ENCODE results near the gene PANK2.
A peak's percentile ranks its signal among the peaks of the same experiment; 100 is the strongest.

The PANK2 gene

GRCh38 chr20:3861191-3861590 is 28.0 kb upstream of the PANK2 start:
- Histone ChIP-seq H4K8ac (ENCODE audit: low read depth, low read length) (no peak overlapping the region), H2BK120ac (ENCODE audit: low read depth, low read length) (no peak overlapping the region), H3K4me1 (ENCODE audit: control insufficient read depth in 2 of 2, insufficient read depth in 1 of 2, low read depth in 1 of 2, low read length in 2 of 2) (no peaks in the 10 kb centered on the region), H3K27me3 (ENCODE audit: control insufficient read depth in 3 of 3, insufficient read depth in 3 of 3, low read depth in 1 of 3, low read length in 3 of 3) (no peaks in the 10 kb centered on the region), H3K27ac (replicated peaks; ENCODE audit: low read length) (no peak overlapping the region), H2AFZ (ENCODE audit: low read length) (no peak overlapping the region), H2BK15ac (ENCODE audit: low read length) (no peak overlapping the region), H2BK5ac (ENCODE audit: low read length) (no peak overlapping the region), H3K9me3 (replicated peaks in 1 of 2; ENCODE audit: control insufficient read depth in 2 of 2, insufficient read depth in 1 of 2, low read depth in 1 of 2, low read length in 2 of 2) (peaks cover 5 to 7% of the 10 kb centered on the region in 2 donors), H3K9ac (ENCODE audit: low read depth, low read length, poor library complexity) (no peak overlapping the region), H3K23ac (ENCODE audit: low read depth, low read length, poor library complexity) (no peak overlapping the region), H3K14ac (ENCODE audit: low read length) (no peak overlapping the region), H3K4me3 (ENCODE audit: low read length in 2 of 2) (peak overlapping the region in 1 of 2 donors; percentile 57), H2AK5ac (ENCODE audit: low read depth, low read length) (no peak overlapping the region), H4K91ac (ENCODE audit: low read depth, low read length, poor library complexity) (no peak overlapping the region), H2BK12ac (ENCODE audit: low read length) (no peak overlapping the region), H3K79me1 (ENCODE audit: low read depth, low read length) (no peaks in the 10 kb centered on the region), H3K36me3 (replicated peaks in 1 of 2; ENCODE audit: control insufficient read depth in 2 of 2, insufficient read depth in 2 of 2, low read length in 2 of 2) (peaks cover 51 to 77% of the 10 kb centered on the region in 2 donors), H3K4ac (ENCODE audit: low read length) (no peak overlapping the region), H3K18ac (ENCODE audit: low read length) (no peak overlapping the region), H3K4me2 (ENCODE audit: insufficient read depth, low read length, poor library complexity, severe bottlenecking) (no peak overlapping the region)
- WGBS, 2 donors (ENCODE audit: extremely low coverage in 2 of 2, insufficient read length in 2 of 2, insufficient replicate concordance in 1 of 2) = no CpG with 5 or more reads among the region's 7 CpGs
- no peak for DNase-seq (ENCODE audit: low spot score)

- DNase-seq (ENCODE audit: low spot score) = no peak
- H2BK12ac ChIP-seq (ENCODE audit: low read length) = no peak overlapping the region
- no peak overlapping the region for H2BK120ac ChIP-seq (ENCODE audit: low read depth, low read length)
- no peak overlapping the region for H2BK5ac ChIP-seq (ENCODE audit: low read length)
- H3K23ac ChIP-seq (ENCODE audit: low read depth, low read length, poor library complexity) = no peak overlapping the region
- peaks cover 54 to 83% of the 10 kb centered on the region in 2 donors for H3K36me3 ChIP-seq (replicated peaks in 1 of 2; ENCODE audit: control insufficient read depth in 2 of 2, insufficient read depth in 2 of 2, low read length in 2 of 2)
- no peak overlapping the region for H3K18ac ChIP-seq (ENCODE audit: low read length)
- no CpG with 5 or more reads among the region's 1 CpG for WGBS, 2 donors (ENCODE audit: extremely low coverage in 2 of 2, insufficient read length in 2 of 2, insufficient replicate concordance in 1 of 2)
- H4K91ac ChIP-seq (ENCODE audit: low read depth, low read length, poor library complexity) = no peak overlapping the region
- no peaks in the 10 kb centered on the region for H3K79me1 ChIP-seq (ENCODE audit: low read depth, low read length)
- no peak overlapping the region for H2BK15ac ChIP-seq (ENCODE audit: low read length)
- no peak overlapping the region for H2AFZ ChIP-seq (ENCODE audit: low read length)
- H3K27ac ChIP-seq (replicated peaks; ENCODE audit: low read length) = no peak overlapping the region
- H3K14ac ChIP-seq (ENCODE audit: low read length) = no peak overlapping the region
- no peak overlapping the region for H3K4me2 ChIP-seq (ENCODE audit: insufficient read depth, low read length, poor library complexity, severe bottlenecking)
- no peak overlapping the region for H3K4ac ChIP-seq (ENCODE audit: low read length)
- no peaks in the 10 kb centered on the region for H3K27me3 ChIP-seq (ENCODE audit: control insufficient read depth in 3 of 3, insufficient read depth in 3 of 3, low read depth in 1 of 3, low read length in 3 of 3)
- H3K4me1 ChIP-seq (ENCODE audit: control insufficient read depth in 2 of 2, insufficient read depth in 1 of 2, low read depth in 1 of 2, low read length in 2 of 2) = no peaks in the 10 kb centered on the region
- no peak overlapping the region for H4K8ac ChIP-seq (ENCODE audit: low read depth, low read length)
- H3K9me3 ChIP-seq (replicated peaks in 1 of 2; ENCODE audit: control insufficient read depth in 2 of 2, insufficient read depth in 1 of 2, low read depth in 1 of 2, low read length in 2 of 2) = peaks cover 5 to 7% of the 10 kb centered on the region in 2 donors
- H3K4me3 ChIP-seq (ENCODE audit: low read length in 2 of 2) = peak overlapping the region in 1 of 2 donors; percentile 1
- no peak overlapping the region for H3K9ac ChIP-seq (ENCODE audit: low read depth, low read length, poor library complexity)
- no peak overlapping the region for H2AK5ac ChIP-seq (ENCODE audit: low read depth, low read length)
Measured at GRCh38 chr20:3862333-3862732, 26.9 kb upstream of the PANK2 start.

GRCh38 chr20:3863317-3863716 is 25.9 kb upstream of the PANK2 start:
- peaks cover 50 to 80% of the 10 kb centered on the region in 2 donors for H3K36me3 ChIP-seq (replicated peaks in 1 of 2; ENCODE audit: control insufficient read depth in 2 of 2, insufficient read depth in 2 of 2, low read length in 2 of 2)

GRCh38 chr20:3864518-3864917 is 24.7 kb upstream of the PANK2 start:
- no peak overlapping the region for H4K8ac ChIP-seq (ENCODE audit: low read depth, low read length)
- H3K4ac ChIP-seq (ENCODE audit: low read length) = no peak overlapping the region
- no peak overlapping the region for H4K91ac ChIP-seq (ENCODE audit: low read depth, low read length, poor library complexity)
- no peaks in the 10 kb centered on the region for H3K79me1 ChIP-seq (ENCODE audit: low read depth, low read length)
- no peak overlapping the region for H3K27ac ChIP-seq (replicated peaks; ENCODE audit: low read length)
- H3K4me1 ChIP-seq (ENCODE audit: control insufficient read depth in 2 of 2, insufficient read depth in 1 of 2, low read depth in 1 of 2, low read length in 2 of 2) = no peaks in the 10 kb centered on the region
- H3K4me3 ChIP-seq (ENCODE audit: low read length in 2 of 2) = no peak overlapping the region
- H2AK5ac ChIP-seq (ENCODE audit: low read depth, low read length) = no peak overlapping the region
- no peak overlapping the region for H3K4me2 ChIP-seq (ENCODE audit: insufficient read depth, low read length, poor library complexity, severe bottlenecking)
- H3K9ac ChIP-seq (ENCODE audit: low read depth, low read length, poor library complexity) = peak overlapping the region; percentile 50
- DNase-seq (ENCODE audit: low spot score) = no peak
- no peak overlapping the region for H3K18ac ChIP-seq (ENCODE audit: low read length)
- H2BK120ac ChIP-seq (ENCODE audit: low read depth, low read length) = no peak overlapping the region
- peaks cover 50 to 81% of the 10 kb centered on the region in 2 donors for H3K36me3 ChIP-seq (replicated peaks in 1 of 2; ENCODE audit: control insufficient read depth in 2 of 2, insufficient read depth in 2 of 2, low read length in 2 of 2)
- no CpG with 5 or more reads among the region's 5 CpGs for WGBS, 2 donors (ENCODE audit: extremely low coverage in 2 of 2, insufficient read length in 2 of 2, insufficient replicate concordance in 1 of 2)
- H2BK15ac ChIP-seq (ENCODE audit: low read length) = no peak overlapping the region
- no peak overlapping the region for H2BK12ac ChIP-seq (ENCODE audit: low read length)
- no peak overlapping the region for H2AFZ ChIP-seq (ENCODE audit: low read length)
- H3K27me3 ChIP-seq (ENCODE audit: control insufficient read depth in 3 of 3, insufficient read depth in 3 of 3, low read depth in 1 of 3, low read length in 3 of 3) = no peaks in the 10 kb centered on the region
- no peak overlapping the region for H2BK5ac ChIP-seq (ENCODE audit: low read length)
- H3K9me3 ChIP-seq (replicated peaks in 1 of 2; ENCODE audit: control insufficient read depth in 2 of 2, insufficient read depth in 1 of 2, low read depth in 1 of 2, low read length in 2 of 2) = peaks cover 5 to 7% of the 10 kb centered on the region in 2 donors
- H3K23ac ChIP-seq (ENCODE audit: low read depth, low read length, poor library complexity) = peak overlapping the region; percentile 65
- H3K14ac ChIP-seq (ENCODE audit: low read length) = no peak overlapping the region

More at GRCh38 chr20:3863317-3863716, 25.9 kb upstream of the PANK2 start:
- H3K23ac ChIP-seq (ENCODE audit: low read depth, low read length, poor library complexity) = no peak overlapping the region
- no peak overlapping the region for H2BK15ac ChIP-seq (ENCODE audit: low read length)
- no peak overlapping the region for H3K4me2 ChIP-seq (ENCODE audit: insufficient read depth, low read length, poor library complexity, severe bottlenecking)
- H3K14ac ChIP-seq (ENCODE audit: low read length) = no peak overlapping the region
- H2BK12ac ChIP-seq (ENCODE audit: low read length) = no peak overlapping the region
- no peak overlapping the region for H3K18ac ChIP-seq (ENCODE audit: low read length)
- peak overlapping the region; percentile 68 for H4K91ac ChIP-seq (ENCODE audit: low read depth, low read length, poor library complexity)
- H3K9ac ChIP-seq (ENCODE audit: low read depth, low read length, poor library complexity) = no peak overlapping the region
- H3K4ac ChIP-seq (ENCODE audit: low read length) = no peak overlapping the region
- no peaks in the 10 kb centered on the region for H3K27me3 ChIP-seq (ENCODE audit: control insufficient read depth in 3 of 3, insufficient read depth in 3 of 3, low read depth in 1 of 3, low read length in 3 of 3)
- H3K9me3 ChIP-seq (replicated peaks in 1 of 2; ENCODE audit: control insufficient read depth in 2 of 2, insufficient read depth in 1 of 2, low read depth in 1 of 2, low read length in 2 of 2) = peaks cover 5 to 7% of the 10 kb centered on the region in 2 donors
- H3K27ac ChIP-seq (replicated peaks; ENCODE audit: low read length) = no peak overlapping the region
- no peaks in the 10 kb centered on the region for H3K79me1 ChIP-seq (ENCODE audit: low read depth, low read length)
- H3K4me3 ChIP-seq (ENCODE audit: low read length in 2 of 2) = no peak overlapping the region
- no peak overlapping the region for H2BK120ac ChIP-seq (ENCODE audit: low read depth, low read length)
- H2AK5ac ChIP-seq (ENCODE audit: low read depth, low read length) = no peak overlapping the region
- no peak overlapping the region for H2AFZ ChIP-seq (ENCODE audit: low read length)
- no peak overlapping the region for H2BK5ac ChIP-seq (ENCODE audit: low read length)
- DNase-seq (ENCODE audit: low spot score) = no peak
- no peak overlapping the region for H4K8ac ChIP-seq (ENCODE audit: low read depth, low read length)
- no CpG with 5 or more reads among the region's 7 CpGs for WGBS, 2 donors (ENCODE audit: extremely low coverage in 2 of 2, insufficient read length in 2 of 2, insufficient replicate concordance in 1 of 2)
- no peaks in the 10 kb centered on the region for H3K4me1 ChIP-seq (ENCODE audit: control insufficient read depth in 2 of 2, insufficient read depth in 1 of 2, low read depth in 1 of 2, low read length in 2 of 2)
